Mesenchymal stem cell (in vitro differentiated cells and primary cell): ENCODE data around the gene GAGE12J.
"Not testable (repeated sequence)": the region's sequence is repeated elsewhere in the genome, so short reads cannot be mapped to it uniquely, and the experiment has no call there.

Experiments
- DNase-seq: peaks from one replicate; pipeline ENCODE4 v3.0.0-alpha.2; 2013
- H2AFZ ChIP-seq: one replicate; pipeline ENCODE4 v1.6.1; 2013; ENCODE audit warnings: low read depth, mild to moderate bottlenecking, control low read depth, inconsistent platforms, low read length, moderate library complexity
- H2AK5ac ChIP-seq: 2 replicates; pipeline ENCODE4 v1.6.1; 2013; ENCODE audit warnings: low read length, moderate library complexity, mild to moderate bottlenecking, inconsistent platforms; ENCODE audit not compliant: severe bottlenecking
- H2BK120ac ChIP-seq: one replicate; pipeline ENCODE4 v1.6.1; 2013; ENCODE audit warnings: low read depth, mild to moderate bottlenecking, inconsistent platforms, low read length, moderate library complexity
- H2BK12ac ChIP-seq, 2 experiments: one replicate each; pipeline ENCODE4 v1.6.1; 2013; ENCODE audit warnings: inconsistent platforms in 2 of 2, low read length in 2 of 2, mild to moderate bottlenecking in 2 of 2, moderate library complexity in 2 of 2, control low read depth in 1 of 2
- H2BK15ac ChIP-seq: one replicate; pipeline ENCODE4 v1.6.1; 2013; ENCODE audit warnings: mild to moderate bottlenecking, low read depth, inconsistent platforms; ENCODE audit not compliant: poor library complexity, severe bottlenecking
- H2BK5ac ChIP-seq: 2 replicates; pipeline ENCODE4 v1.6.1; 2013; ENCODE audit warnings: low read depth, mild to moderate bottlenecking, low read length, control low read depth, inconsistent platforms; ENCODE audit not compliant: poor library complexity, severe bottlenecking
- H3K14ac ChIP-seq, 2 experiments: one replicate each; pipeline ENCODE4 v1.6.1; 2013; ENCODE audit warnings: inconsistent platforms in 2 of 2, low read length in 2 of 2, control low read depth in 1 of 2, mild to moderate bottlenecking in 1 of 2, moderate library complexity in 1 of 2
- H3K18ac ChIP-seq, 2 experiments: one replicate each; pipeline ENCODE4 v1.6.1; 2013; ENCODE audit warnings: inconsistent platforms in 2 of 2, low read length in 2 of 2, control low read depth in 1 of 2, low read depth in 1 of 2, mild to moderate bottlenecking in 1 of 2
- H3K23ac ChIP-seq, 2 experiments: one replicate each; pipeline ENCODE4 v1.6.1; 2013; ENCODE audit warnings: inconsistent platforms in 2 of 2, low read length in 2 of 2, mild to moderate bottlenecking in 2 of 2, moderate library complexity in 2 of 2, control low read depth in 1 of 2
- H3K27ac ChIP-seq: 2 replicates; pipeline ENCODE4 v1.5.1; 2013; ENCODE audit warnings: mild to moderate bottlenecking, moderate library complexity, low read length, control low read depth, inconsistent platforms; ENCODE audit not compliant: poor library complexity, severe bottlenecking
- H3K27me3 ChIP-seq, 2 experiments: 2 replicates each; pipeline versions ENCODE4 v1.6.1 to v1.7.0; 2013; ENCODE audit warnings: low read length in 2 of 2, mild to moderate bottlenecking in 2 of 2, moderate library complexity in 2 of 2, control low read depth in 1 of 2, inconsistent platforms in 1 of 2; ENCODE audit not compliant: control insufficient read depth in 1 of 2, insufficient read depth in 1 of 2
- H3K36me3 ChIP-seq, 2 experiments: 2 replicates each; pipeline versions ENCODE4 v1.6.1 to v1.7.0; 2013; ENCODE audit warnings: low read length in 2 of 2, control low read depth in 1 of 2, inconsistent platforms in 1 of 2, low read depth in 1 of 2, mild to moderate bottlenecking in 1 of 2; ENCODE audit not compliant: insufficient read depth in 2 of 2, control insufficient read depth in 1 of 2
- H3K4ac ChIP-seq, 2 experiments: one replicate each; pipeline ENCODE4 v1.6.1; 2013; ENCODE audit warnings: inconsistent platforms in 2 of 2, low read length in 2 of 2, mild to moderate bottlenecking in 2 of 2, moderate library complexity in 2 of 2, control low read depth in 1 of 2, low read depth in 1 of 2
- H3K4me1 ChIP-seq: 2 replicates; pipeline ENCODE4 v1.6.1; 2013; ENCODE audit warnings: low read depth, low read length, control low read depth; ENCODE audit not compliant: control insufficient read depth, insufficient read depth
- H3K4me2 ChIP-seq: 2 replicates; pipeline ENCODE4 v1.6.1; 2013; ENCODE audit warnings: low read length, mild to moderate bottlenecking, inconsistent platforms; ENCODE audit not compliant: poor library complexity, severe bottlenecking
- H3K4me3 ChIP-seq, 2 experiments: 2 replicates each; pipeline versions ENCODE4 v1.5.1 to v1.7.0; 2013; ENCODE audit warnings: low read length in 2 of 2, mild to moderate bottlenecking in 2 of 2, control low read depth in 1 of 2, low read depth in 1 of 2; ENCODE audit not compliant: insufficient read depth in 1 of 2
- H3K79me1 ChIP-seq: replicated peaks from 2 replicates; pipeline ENCODE4 v1.6.1; 2013; ENCODE audit warnings: mild to moderate bottlenecking, control low read depth, low read length, inconsistent platforms; ENCODE audit not compliant: poor library complexity, severe bottlenecking
- H3K9ac ChIP-seq: 2 replicates; pipeline ENCODE4 v1.7.0; 2013; ENCODE audit warnings: mild to moderate bottlenecking, low read length, moderate library complexity
- H3K9me3 ChIP-seq: 2 replicates; pipeline ENCODE4 v1.7.0; 2013; ENCODE audit warnings: mild to moderate bottlenecking, low read length; ENCODE audit not compliant: control insufficient read depth
- H4K8ac ChIP-seq: one replicate; pipeline ENCODE4 v1.6.1; 2013; ENCODE audit warnings: inconsistent platforms, mild to moderate bottlenecking, low read length, moderate library complexity
- H4K91ac ChIP-seq: one replicate; pipeline ENCODE4 v1.6.1; 2013; ENCODE audit warnings: mild to moderate bottlenecking, low read length, inconsistent platforms
- WGBS: methylation state at CpG from one replicate; pipeline ENCODE4 v1.1.7; 2013; ENCODE audit warnings: mixed read lengths; 5-methylcytosine and 5-hydroxymethylcytosine counted together

The GAGE12J gene

GRCh38 chrX:49290215-49290614 is 31.6 kb upstream of the GAGE12J start:
- Histone ChIP-seq H2AFZ (no peak overlapping the region), H4K8ac (no peak overlapping the region), H3K23ac (no peak overlapping the region), H3K4me1 (no peaks in the 10 kb centered on the region), H2BK12ac (no peak overlapping the region), H3K14ac (no peak overlapping the region), H3K4me3 (no peak overlapping the region), H3K4me2 (no peak overlapping the region), H3K9ac (no peak overlapping the region), H3K9me3 (no peaks in the 10 kb centered on the region), H3K36me3 (peaks cover 3 to 11% of the 10 kb centered on the region in 2 experiments), H2BK120ac (no peak overlapping the region), H3K27me3 (peaks cover 0 to 25% of the 10 kb centered on the region in 2 experiments), H3K18ac (no peak overlapping the region), H3K4ac (no peak overlapping the region), H2BK5ac (no peak overlapping the region), H4K91ac (no peak overlapping the region), H3K79me1 (no peaks in the 10 kb centered on the region), H3K27ac (no peak overlapping the region), H2AK5ac (no peak overlapping the region), H2BK15ac (no peak overlapping the region)
- no peak for DNase-seq
- WGBS, result 73% methylated on average over 5 of the region's 7 CpGs

DNA sequence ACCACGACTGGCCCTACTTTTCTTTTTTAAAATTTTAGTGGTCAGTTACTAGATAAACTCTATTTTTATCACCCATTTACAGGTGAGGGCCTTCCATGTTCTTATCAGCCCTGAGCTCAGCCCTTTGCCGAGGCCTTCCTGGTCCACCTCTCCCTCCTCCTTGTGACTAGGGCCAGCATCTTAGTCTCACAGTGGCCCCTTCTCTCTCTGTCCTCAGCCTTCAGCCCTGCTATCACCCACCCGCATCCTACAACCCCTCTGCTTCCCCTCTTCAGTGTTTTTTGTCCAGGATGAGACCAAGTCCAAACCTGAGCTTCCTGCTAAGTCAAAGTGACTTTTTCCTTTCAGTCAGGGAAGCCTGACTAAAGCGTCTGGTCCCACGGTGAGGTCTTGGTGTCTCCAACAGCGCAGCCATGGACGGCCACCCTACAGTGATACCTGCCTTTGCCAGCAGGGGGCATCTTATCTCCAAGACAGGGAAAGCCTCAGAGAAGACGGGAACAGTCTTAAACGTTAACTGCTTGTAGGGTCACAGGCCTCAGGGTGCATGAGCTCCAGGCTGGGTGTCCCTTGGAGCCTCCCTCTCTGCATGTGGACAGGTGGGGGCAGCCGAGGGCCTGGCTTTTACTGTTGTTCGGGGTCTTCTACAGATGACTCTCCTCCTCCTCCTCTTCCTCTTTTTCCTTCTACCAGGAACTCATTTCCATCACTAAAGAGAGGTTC is 30.1 kb upstream of the GAGE12J start:
- H3K4ac ChIP-seq, result no peak overlapping the region
- H4K91ac ChIP-seq, result no peak overlapping the region
- H3K4me2 ChIP-seq, result no peak overlapping the region
- no peak overlapping the region for H3K23ac ChIP-seq
- no peak overlapping the region for H2AK5ac ChIP-seq
- H4K8ac ChIP-seq, result no peak overlapping the region
- H2BK15ac ChIP-seq, result no peak overlapping the region
- no peak overlapping the region for H2BK5ac ChIP-seq
- H3K27me3 ChIP-seq, result peaks cover 0 to 23% of the 10 kb centered on the region in 2 experiments
- H3K9me3 ChIP-seq, result no peaks in the 10 kb centered on the region
- no peak overlapping the region for H3K9ac ChIP-seq
- 40% methylated on average over 10 of the region's 11 CpGs for WGBS
- H2AFZ ChIP-seq, result no peak overlapping the region
- H3K4me1 ChIP-seq, result no peaks in the 10 kb centered on the region
- H2BK12ac ChIP-seq, result no peak overlapping the region
- H3K36me3 ChIP-seq, result peaks cover 0 to 1% of the 10 kb centered on the region in 2 experiments
- H3K79me1 ChIP-seq, result no peaks in the 10 kb centered on the region
- no peak overlapping the region for H3K18ac ChIP-seq
- no peak overlapping the region for H3K4me3 ChIP-seq
- no peak overlapping the region for H3K27ac ChIP-seq
- no peak overlapping the region for H2BK120ac ChIP-seq
- DNase-seq, result peak; percentile 38
- no peak overlapping the region for H3K14ac ChIP-seq

DNA sequence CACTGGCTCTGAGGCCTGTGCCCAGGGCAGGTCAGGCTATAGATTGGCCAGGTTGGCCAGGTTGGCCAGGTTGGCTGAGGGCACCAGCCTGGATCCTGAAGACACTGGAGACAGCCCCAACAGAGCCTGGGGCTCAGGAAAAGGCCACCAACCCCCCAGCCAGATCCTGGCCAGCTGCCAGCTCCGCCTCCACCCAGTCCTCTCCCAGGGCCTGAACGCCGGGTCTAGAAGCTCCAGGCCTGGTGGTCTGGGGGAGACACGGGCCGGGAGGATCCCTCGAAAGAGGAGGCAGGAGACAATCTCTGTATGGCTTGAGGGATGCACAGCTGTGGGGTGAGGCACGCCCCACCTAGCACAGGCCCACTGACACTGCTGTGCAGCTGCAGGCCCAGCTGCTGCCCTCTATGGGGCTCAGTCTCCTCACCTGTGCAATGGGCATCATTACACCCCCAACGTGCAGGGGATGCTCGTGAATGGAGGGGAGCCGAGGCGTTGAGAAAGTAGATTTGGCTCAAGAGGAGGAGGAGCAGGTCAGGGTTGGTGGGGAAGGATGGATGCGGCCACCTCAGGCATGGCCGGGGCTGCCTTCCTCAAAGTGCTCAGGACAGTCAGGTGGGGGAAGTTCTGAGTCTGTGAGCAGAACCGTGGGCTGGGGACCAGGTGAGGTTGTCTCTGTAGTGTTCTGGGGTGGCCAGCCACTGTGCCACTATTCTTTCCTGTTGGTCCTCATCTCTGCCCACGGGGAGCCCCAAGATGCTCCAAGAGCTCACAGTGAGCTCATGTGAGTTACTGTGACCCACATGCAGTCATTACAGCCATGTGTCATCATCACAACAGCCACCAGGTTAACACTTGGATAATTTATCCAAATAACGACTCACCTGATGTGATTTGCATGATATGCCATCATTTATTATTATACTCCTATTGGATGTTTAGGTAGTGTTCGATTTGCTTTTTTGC is 29.2 kb upstream of the GAGE12J start:
- H3K14ac ChIP-seq, result no peak overlapping the region
- no peak overlapping the region for H3K27ac ChIP-seq
- H4K8ac ChIP-seq, result no peak overlapping the region
- H3K36me3 ChIP-seq, result no peaks in the 10 kb centered on the region
- H3K23ac ChIP-seq, result no peak overlapping the region
- no peak overlapping the region for H4K91ac ChIP-seq
- H3K79me1 ChIP-seq, result no peaks in the 10 kb centered on the region
- no peaks in the 10 kb centered on the region for H3K9me3 ChIP-seq
- no peak overlapping the region for H2BK15ac ChIP-seq
- no peak for DNase-seq
- 91% methylated on average over 10 of the region's 17 CpGs for WGBS
- no peak overlapping the region for H2AFZ ChIP-seq
- no peak overlapping the region for H3K4me2 ChIP-seq
- no peak overlapping the region for H2BK5ac ChIP-seq
- H2BK120ac ChIP-seq, result no peak overlapping the region
- peaks cover 0 to 21% of the 10 kb centered on the region in 2 experiments for H3K27me3 ChIP-seq
- no peak overlapping the region for H2AK5ac ChIP-seq
- no peak overlapping the region for H2BK12ac ChIP-seq
- no peak overlapping the region for H3K4me3 ChIP-seq
- H3K9ac ChIP-seq, result no peak overlapping the region
- no peak overlapping the region for H3K4ac ChIP-seq
- no peak overlapping the region for H3K18ac ChIP-seq
- H3K4me1 ChIP-seq, result no peaks in the 10 kb centered on the region

GRCh38 chrX:49299293-49299692 is 22.5 kb upstream of the GAGE12J start:
- not testable (repeated sequence) for H2BK120ac ChIP-seq, H3K36me3 ChIP-seq, H3K4me2 ChIP-seq, H3K4me3 ChIP-seq, H3K18ac ChIP-seq, H3K14ac ChIP-seq, H4K8ac ChIP-seq, H3K23ac ChIP-seq, DNase-seq, H4K91ac ChIP-seq, H3K9me3 ChIP-seq, H2BK5ac ChIP-seq, H2BK12ac ChIP-seq, H3K4me1 ChIP-seq, H2BK15ac ChIP-seq, H3K4ac ChIP-seq, H2AK5ac ChIP-seq, H2AFZ ChIP-seq, H3K79me1 ChIP-seq, H3K9ac ChIP-seq, H3K27ac ChIP-seq
- peaks cover 0 to 18% of the 10 kb centered on the region in 2 experiments for H3K27me3 ChIP-seq
- 98% methylated on average over 5 of the region's 5 CpGs for WGBS
